ENCODE measurements around the gene ZNHIT2. TPM values are rescaled to one million over a fixed set of nuclear protein-coding genes. Genes with fewer than 3 reads are reported as not detected.

Gene ZNHIT2
- total RNA-seq, 4 donors from 2014 or later, result 4.4 to 12.6 (median 8.2) TPM

- TF ChIP-seq CTCF (IDR thresholded peaks at IDR 0.05; ENCODE audit: low read depth), result no peak
Observed at GRCh38 chr11:65156926-65157325, 39.4 kb upstream of the ZNHIT2 start.

DNA sequence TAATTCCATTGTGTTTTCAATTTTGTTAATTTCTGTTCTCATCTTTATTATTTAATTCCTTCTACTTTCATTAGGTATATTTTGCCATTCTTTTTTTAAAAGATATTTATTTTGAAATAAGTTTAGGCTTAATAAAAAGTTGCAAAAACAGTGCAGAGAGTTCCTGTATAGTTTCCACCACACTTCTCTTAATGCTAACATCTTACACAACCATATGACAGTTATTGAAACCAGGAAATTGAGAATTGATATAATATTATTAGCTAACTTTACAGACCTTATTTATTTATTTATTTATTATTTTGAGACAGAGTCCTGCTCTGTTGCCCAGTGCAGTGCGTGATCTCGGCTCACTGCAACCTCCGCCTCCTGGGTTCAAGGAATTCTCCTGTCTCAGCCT lies 38.8 kb upstream of the ZNHIT2 start:
- no peak for TF ChIP-seq CTCF (IDR thresholded peaks at IDR 0.05; ENCODE audit: low read depth)

- TF ChIP-seq CTCF (IDR thresholded peaks at IDR 0.05; ENCODE audit: low read depth), result no peak
Observed at GRCh38 chr11:65152122-65152521, 34.6 kb upstream of the ZNHIT2 start.

- TF ChIP-seq CTCF (IDR thresholded peaks at IDR 0.05; ENCODE audit: low read depth), result no peak
Observed at GRCh38 chr11:65151331-65151899, 33.9 kb upstream of the ZNHIT2 start.

DNA sequence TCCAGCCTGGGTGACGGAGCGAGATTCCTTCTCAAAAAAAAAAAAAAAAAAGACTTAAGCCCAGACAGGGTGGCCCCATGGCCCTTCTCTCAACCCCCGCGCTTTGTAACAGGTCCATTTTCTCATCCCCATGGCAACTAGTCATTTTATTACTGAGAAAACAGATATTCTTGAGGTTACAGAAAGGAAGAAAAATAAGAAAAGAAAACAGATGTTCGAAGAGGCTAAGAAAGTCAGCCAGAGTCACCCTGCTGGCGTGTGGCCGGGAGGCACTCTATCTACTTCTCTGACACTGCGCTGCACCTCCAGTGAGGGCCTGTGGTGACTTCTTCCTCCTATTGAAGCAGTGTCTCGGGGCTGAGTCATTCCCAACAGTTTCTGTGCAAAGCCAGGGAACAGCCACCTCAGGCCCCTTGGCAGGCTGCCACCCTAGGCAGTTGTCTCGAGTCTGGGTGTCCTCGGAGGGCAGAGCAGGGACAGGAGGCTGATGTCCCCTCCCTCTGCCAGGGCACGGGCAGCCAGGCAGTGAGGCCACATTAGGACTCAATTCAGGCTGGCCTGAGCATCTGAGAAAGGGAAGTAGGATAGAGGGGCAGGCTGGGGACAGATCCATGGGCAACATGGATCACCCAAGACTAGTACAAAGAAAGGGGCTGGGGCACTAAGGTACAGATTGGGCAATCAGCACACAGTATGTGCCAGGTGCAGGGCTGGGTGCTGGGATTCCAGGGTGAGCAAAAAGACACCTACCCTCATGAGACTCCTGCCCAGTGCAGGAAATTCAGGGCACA lies 33.2 kb upstream of the ZNHIT2 start:
- TF ChIP-seq CTCF (IDR thresholded peaks at IDR 0.05; ENCODE audit: low read depth), result no peak

- no peak for TF ChIP-seq CTCF (IDR thresholded peaks at IDR 0.05; ENCODE audit: low read depth)
Observed at GRCh38 chr11:65148657-65149056, 31.2 kb upstream of the ZNHIT2 start.

GRCh38 chr11:65147352-65148075 lies 30.0 kb upstream of the ZNHIT2 start:
- no peak for TF ChIP-seq CTCF (IDR thresholded peaks at IDR 0.05; ENCODE audit: low read depth)
